ENCODE measurements around the gene MFSD2A. TPM values are rescaled to one million over a fixed set of nuclear protein-coding genes. Genes with fewer than 3 reads are reported as not detected.

The MFSD2A gene
- total RNA-seq, 4 donors from 2014 or later = 8.9 to 60.8 (median 16.5) TPM

- H3K27me3 ChIP-seq = no peaks in the 10 kb centered on the region
- H3K4me1 ChIP-seq = peaks cover 44 to 64% of the 10 kb centered on the region in 2 donors
- intact Hi-C loops (cut with DNase I) = no loop called here
- no peaks in the 10 kb centered on the region for H3K36me3 ChIP-seq
- TF ChIP-seq POLR2A (IDR thresholded peaks at IDR 0.05) (no peak), CTCF (IDR thresholded peaks at IDR 0.05) (no peak)
- no peak overlapping the region for H3K4me3 ChIP-seq (replicated peaks in 1 of 3)
- H3K9me3 ChIP-seq = no peaks in the 10 kb centered on the region
- WGBS, 2 donors = 55 to 60% methylated on average over 11 to 17 of the region's 17 CpGs
- no peak for DNase-seq
- H3K27ac ChIP-seq = peak overlapping the region in 2 of 3 donors; percentile 37 to 56
These were observed 548 bp upstream of the MFSD2A start for GRCh38 chr1:39954324-39954869.

- Histone ChIP-seq H3K9me3 (no peaks in the 10 kb centered on the region), H3K4me3 (replicated peaks in 1 of 3) (peak overlapping the region; percentile 30 to 48 (median 37)), H3K36me3 (no peaks in the 10 kb centered on the region), H3K4me1 (peaks cover 55 to 78% of the 10 kb centered on the region in 2 donors), H3K27me3 (no peaks in the 10 kb centered on the region), H3K27ac (peak overlapping the region; percentile 43 to 74 (median 63))
- intact Hi-C loops (cut with DNase I) = no loop called here
- 8 to 9% methylated on average over 24 to 35 of the region's 36 CpGs for WGBS, 2 donors
- TF ChIP-seq POLR2A (IDR thresholded peaks at IDR 0.05) = no peak
- no peak for TF ChIP-seq CTCF (IDR thresholded peaks at IDR 0.05)
- peak; percentile 68 to 70 for DNase-seq
These were observed 898 bp downstream of the MFSD2A start for GRCh38 chr1:39955547-39956539.

DNA sequence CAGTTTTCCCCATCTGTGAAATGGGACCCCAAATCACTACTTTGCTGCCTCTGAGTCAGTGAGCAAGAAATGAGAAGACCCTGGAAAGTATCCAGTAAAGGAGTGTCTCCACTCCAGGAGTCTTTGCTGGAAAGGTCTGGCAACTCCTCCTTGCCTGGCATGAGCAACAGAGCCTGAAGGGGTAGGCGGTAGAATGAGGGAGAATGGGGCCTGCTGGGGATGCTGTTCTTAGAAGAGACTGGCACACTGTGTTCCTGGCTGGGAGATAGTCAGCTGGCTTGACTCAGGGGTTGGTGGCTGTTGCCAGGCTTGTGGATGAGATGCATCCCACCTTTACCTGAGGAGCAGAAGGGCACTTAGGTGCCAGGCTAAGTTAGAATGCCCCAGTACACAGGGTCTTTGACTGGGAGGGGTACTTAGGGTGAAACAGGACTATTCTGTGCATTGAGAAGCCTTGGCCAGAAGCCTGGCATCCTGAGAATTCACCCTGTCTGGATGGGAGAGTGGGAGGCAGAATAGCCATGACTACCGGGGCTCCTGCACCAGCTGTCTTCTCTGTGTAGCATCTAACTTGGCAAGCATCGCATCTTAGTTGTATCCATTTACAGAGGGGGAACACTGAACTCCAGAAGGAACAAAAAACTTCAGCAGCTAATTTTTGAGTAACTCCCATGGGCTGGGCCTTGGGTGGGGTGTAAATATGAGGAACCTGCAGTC is 2.5 kb downstream of the MFSD2A start:
- no peaks in the 10 kb centered on the region for H3K36me3 ChIP-seq
- no peak overlapping the region for H3K4me3 ChIP-seq (replicated peaks in 1 of 3)
- peak overlapping the region; percentile 87 to 92 (median 90) for H3K27ac ChIP-seq
- H3K27me3 ChIP-seq = no peaks in the 10 kb centered on the region
- H3K9me3 ChIP-seq = no peaks in the 10 kb centered on the region
- peaks cover 55 to 76% of the 10 kb centered on the region in 2 donors for H3K4me1 ChIP-seq
- TF ChIP-seq CTCF (IDR thresholded peaks at IDR 0.05) (no peak), POLR2A (IDR thresholded peaks at IDR 0.05) (peak in 1 of 2 donors; percentile 65)
- DNase-seq = peak; percentile 94
- intact Hi-C loops (cut with DNase I) = no loop called here
- WGBS, 2 donors = 48 to 59% methylated on average over 3 of the region's 3 CpGs

DNA sequence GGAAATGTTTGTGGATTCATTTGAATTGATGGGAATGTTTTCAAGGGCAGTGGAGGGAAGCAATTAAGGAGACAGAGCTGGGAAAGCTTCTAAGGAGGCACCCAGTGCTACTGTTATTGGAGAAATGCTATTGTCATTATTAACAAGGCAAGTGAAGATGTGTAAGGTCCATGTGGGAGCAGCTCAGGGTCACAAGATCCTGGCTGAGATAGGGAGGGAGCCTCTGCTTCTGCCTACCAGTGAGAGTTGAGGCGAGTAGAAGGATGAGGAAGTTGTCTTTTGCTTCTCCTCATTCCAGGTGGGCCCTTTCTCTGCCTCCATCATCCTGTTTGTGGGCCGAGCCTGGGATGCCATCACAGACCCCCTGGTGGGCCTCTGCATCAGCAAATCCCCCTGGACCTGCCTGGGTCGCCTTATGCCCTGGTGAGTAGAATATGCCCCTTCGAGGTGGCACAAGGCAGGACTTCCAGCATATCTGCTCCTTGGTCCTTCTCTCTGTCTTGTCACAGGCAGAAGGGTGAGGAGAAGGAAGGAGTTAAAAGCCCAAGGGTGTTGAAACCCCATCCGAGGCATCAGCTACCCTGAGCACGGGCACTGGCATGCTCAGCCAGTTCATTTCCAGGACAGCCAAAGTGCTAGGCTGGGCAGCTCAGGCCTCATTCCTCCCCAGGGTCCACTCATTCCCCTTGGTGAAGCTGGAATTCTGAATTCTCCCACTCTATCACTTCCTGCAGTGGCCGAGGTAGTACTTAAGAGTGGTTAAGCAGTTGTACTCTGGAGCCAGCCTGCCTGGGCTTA is 3.7 kb downstream of the MFSD2A start:
- intact Hi-C loops (cut with DNase I) = no loop called here
- Histone ChIP-seq H3K4me1 (peaks cover 55 to 71% of the 10 kb centered on the region in 2 donors), H3K36me3 (no peaks in the 10 kb centered on the region), H3K27me3 (no peaks in the 10 kb centered on the region), H3K4me3 (replicated peaks in 1 of 3) (no peak overlapping the region), H3K27ac (peak overlapping the region; percentile 87 to 92 (median 90)), H3K9me3 (no peaks in the 10 kb centered on the region)
- WGBS, 2 donors = 61 to 63% methylated on average over 6 to 7 of the region's 7 CpGs
- TF ChIP-seq POLR2A (IDR thresholded peaks at IDR 0.05) (no peak), CTCF (IDR thresholded peaks at IDR 0.05) (no peak)
- peak; percentile 48 to 52 for DNase-seq

Measured in thyroid gland (tissue), 4 donors.